Measurements from ENCODE around the gene CCDC24.

GRCh38 chr1:44012404-44012803 lies 21.0 kb downstream of the CCDC24 start:
- TF ChIP-seq CTCF (IDR thresholded peaks at IDR 0.05) (no peak), MYC (IDR thresholded peaks at IDR 0.05; ENCODE audit: borderline replicate concordance, low read length) (no peak), SMC3 (IDR thresholded peaks at IDR 0.05) (no peak), JUNB (IDR thresholded peaks at IDR 0.05) (no peak), NPAS2 (CRISPR knock-in tag; IDR thresholded peaks at IDR 0.05; ENCODE audit: borderline replicate concordance) (no peak), RCOR1 (IDR thresholded peaks at IDR 0.05; ENCODE audit: low read depth, low read length) (no peak), POLR2A (IDR thresholded peaks at IDR 0.05; ENCODE audit: low read length) (no peak), KDM1A (IDR thresholded peaks at IDR 0.05; ENCODE audit: low read depth) (no peak), EP300 (IDR thresholded peaks at IDR 0.05) (no peak), MAFK (IDR thresholded peaks at IDR 0.05; ENCODE audit: partially characterized antibody) (no peak), E2F6 (IDR thresholded peaks at IDR 0.05; ENCODE audit: borderline replicate concordance, low read depth) (no peak), USF2 (IDR thresholded peaks at IDR 0.05) (no peak)
